T-helper 17 cell (primary cell): ENCODE data around the gene HLCS. TPM values are rescaled to one million over a fixed set of nuclear protein-coding genes. Genes with fewer than 3 reads are reported as not detected.
A peak's percentile ranks its signal among the peaks of the same experiment; 100 is the strongest.

Experiments used
- ATAC-seq: fragments of 150-1000 bp; cut with Tn5 transposase; 2 replicates; pipeline ENCODE4 v1.10.0; 2021; ENCODE audit warnings: mild to moderate bottlenecking, moderate library complexity
- DNase-seq, 3 donors: peaks; one replicate each; pipeline versions ENCODE4 v3.0.0 to v3.0.0-alpha.2; 2020 to 2021
- H3K9me3 ChIP-seq: one replicate; pipeline ENCODE4 v1.7.0; 2013; ENCODE audit warnings: low read length, mild to moderate bottlenecking; ENCODE audit not compliant: control insufficient read depth, poor library complexity, severe bottlenecking
- H3K27ac Mint-ChIP-seq: one replicate; pipeline ENCODE4 v1.8.0; 2022; ENCODE audit warnings: mild to moderate bottlenecking, moderate library complexity, mixed read lengths
- H3K27me3 Mint-ChIP-seq: one replicate; pipeline ENCODE4 v1.8.0; 2022; ENCODE audit warnings: mixed read lengths
- H3K36me3 Mint-ChIP-seq: one replicate; pipeline ENCODE4 v1.8.0; 2022; ENCODE audit warnings: low read depth, mixed read lengths
- H3K4me1 Mint-ChIP-seq: one replicate; pipeline ENCODE4 v1.8.0; 2022; ENCODE audit warnings: mild to moderate bottlenecking, mixed read lengths
- H3K4me3 Mint-ChIP-seq: one replicate; pipeline ENCODE4 v1.8.0; 2022; ENCODE audit warnings: mild to moderate bottlenecking, moderate library complexity, mixed read lengths
- total RNA-seq, 4 donors: library from RNA in 2 of 4; stranded (reverse) in 2 of 4; gene quantifications; one replicate each; pipeline ENCODE4 v1.2.3 and lab custom pipeline; 2022 to 2026

Gene HLCS
- total RNA-seq, 2 donors from 2014 or later = 14.4 to 16.3 TPM

- H3K27ac Mint-ChIP-seq = peak overlapping the region; percentile 67
- no peaks in the 10 kb centered on the region for H3K27me3 Mint-ChIP-seq
- ATAC-seq (no peak), DNase-seq (no peak)
- H3K36me3 Mint-ChIP-seq = peaks cover 4% of the 10 kb centered on the region
- H3K4me3 Mint-ChIP-seq = no peak overlapping the region
- no peaks in the 10 kb centered on the region for H3K9me3 ChIP-seq
- peaks cover 3% of the 10 kb centered on the region for H3K4me1 Mint-ChIP-seq
These were observed 36.8 kb downstream of the HLCS start for GRCh38 chr21:36929622-36930021.

- ATAC-seq = no peak
- H3K9me3 ChIP-seq = no peaks in the 10 kb centered on the region
- no peak overlapping the region for H3K4me3 Mint-ChIP-seq
- no peak for DNase-seq
- no peak overlapping the region for H3K27ac Mint-ChIP-seq
- no peaks in the 10 kb centered on the region for H3K27me3 Mint-ChIP-seq
- H3K36me3 Mint-ChIP-seq = peaks cover 4% of the 10 kb centered on the region
- peaks cover 3% of the 10 kb centered on the region for H3K4me1 Mint-ChIP-seq
These were observed 37.5 kb downstream of the HLCS start for GRCh38 chr21:36928960-36929359.

- Mint-ChIP-seq H3K27me3 (no peaks in the 10 kb centered on the region), H3K4me3 (no peak overlapping the region), H3K4me1 (peaks cover 7% of the 10 kb centered on the region), H3K27ac (no peak overlapping the region), H3K36me3 (peaks cover 2% of the 10 kb centered on the region)
- peak; percentile 27 to 61 (median 43) for DNase-seq
- ATAC-seq = peak; percentile 45
- no peaks in the 10 kb centered on the region for H3K9me3 ChIP-seq
These were observed 38.8 kb downstream of the HLCS start for GRCh38 chr21:36927719-36928117.

GRCh38 chr21:36926989-36927718 is 39.3 kb downstream of the HLCS start:
- no peak overlapping the region for H3K4me3 Mint-ChIP-seq
- H3K9me3 ChIP-seq = no peaks in the 10 kb centered on the region
- peaks cover 7% of the 10 kb centered on the region for H3K4me1 Mint-ChIP-seq
- no peak overlapping the region for H3K27ac Mint-ChIP-seq
- no peaks in the 10 kb centered on the region for H3K27me3 Mint-ChIP-seq
- peaks cover 2% of the 10 kb centered on the region for H3K36me3 Mint-ChIP-seq
- DNase-seq (no peak), ATAC-seq (no peak)

- Mint-ChIP-seq H3K27ac (no peak overlapping the region), H3K4me3 (peak overlapping the region; percentile 15), H3K4me1 (peaks cover 7% of the 10 kb centered on the region), H3K36me3 (no peaks in the 10 kb centered on the region), H3K27me3 (no peaks in the 10 kb centered on the region)
- DNase-seq (no peak), ATAC-seq (no peak)
- no peaks in the 10 kb centered on the region for H3K9me3 ChIP-seq
These were observed 43.2 kb downstream of the HLCS start for GRCh38 chr21:36923270-36923669.

- no peak overlapping the region for H3K27ac Mint-ChIP-seq
- peaks cover 7% of the 10 kb centered on the region for H3K4me1 Mint-ChIP-seq
- ATAC-seq = no peak
- H3K36me3 Mint-ChIP-seq = no peaks in the 10 kb centered on the region
- H3K9me3 ChIP-seq = no peaks in the 10 kb centered on the region
- H3K4me3 Mint-ChIP-seq = no peak overlapping the region
- DNase-seq = no peak
- no peaks in the 10 kb centered on the region for H3K27me3 Mint-ChIP-seq
These were observed 43.6 kb downstream of the HLCS start for GRCh38 chr21:36922861-36923260.

GRCh38 chr21:36918291-36918690 is 48.2 kb downstream of the HLCS start:
- no peaks in the 10 kb centered on the region for H3K27me3 Mint-ChIP-seq

GRCh38 chr21:36917471-36918158 is 48.9 kb downstream of the HLCS start:
- Mint-ChIP-seq H3K27me3 (no peaks in the 10 kb centered on the region), H3K27ac (no peak overlapping the region), H3K4me1 (peaks cover 9% of the 10 kb centered on the region), H3K4me3 (no peak overlapping the region), H3K36me3 (no peaks in the 10 kb centered on the region)
- H3K9me3 ChIP-seq = no peaks in the 10 kb centered on the region
- no peak for ATAC-seq
- DNase-seq = no peak

More at GRCh38 chr21:36918291-36918690, 48.2 kb downstream of the HLCS start:
- Mint-ChIP-seq H3K27ac (no peak overlapping the region), H3K4me1 (peaks cover 9% of the 10 kb centered on the region), H3K4me3 (no peak overlapping the region), H3K36me3 (no peaks in the 10 kb centered on the region)
- DNase-seq (no peak), ATAC-seq (no peak)
- H3K9me3 ChIP-seq = no peaks in the 10 kb centered on the region

GRCh38 chr21:36916718-36917117 is 49.8 kb downstream of the HLCS start:
- Mint-ChIP-seq H3K4me1 (peaks cover 12% of the 10 kb centered on the region), H3K36me3 (no peaks in the 10 kb centered on the region), H3K27ac (no peak overlapping the region), H3K4me3 (no peak overlapping the region), H3K27me3 (no peaks in the 10 kb centered on the region)
- DNase-seq (no peak), ATAC-seq (no peak)
- no peaks in the 10 kb centered on the region for H3K9me3 ChIP-seq

GRCh38 chr21:36915696-36916245 is 50.7 kb downstream of the HLCS start:
- ATAC-seq (no peak), DNase-seq (no peak)
- no peak overlapping the region for H3K4me3 Mint-ChIP-seq
- H3K36me3 Mint-ChIP-seq = no peaks in the 10 kb centered on the region
- no peaks in the 10 kb centered on the region for H3K27me3 Mint-ChIP-seq
- no peak overlapping the region for H3K27ac Mint-ChIP-seq
- H3K4me1 Mint-ChIP-seq = peaks cover 12% of the 10 kb centered on the region
- H3K9me3 ChIP-seq = no peaks in the 10 kb centered on the region

- H3K9me3 ChIP-seq = no peaks in the 10 kb centered on the region
- H3K4me3 Mint-ChIP-seq = no peak overlapping the region
- peaks cover 12% of the 10 kb centered on the region for H3K4me1 Mint-ChIP-seq
- no peaks in the 10 kb centered on the region for H3K27me3 Mint-ChIP-seq
- no peaks in the 10 kb centered on the region for H3K36me3 Mint-ChIP-seq
- ATAC-seq (no peak), DNase-seq (no peak)
- H3K27ac Mint-ChIP-seq = no peak overlapping the region
These were observed 51.3 kb downstream of the HLCS start for GRCh38 chr21:36915014-36915695.

- Mint-ChIP-seq H3K36me3 (no peaks in the 10 kb centered on the region), H3K4me3 (no peak overlapping the region), H3K27me3 (no peaks in the 10 kb centered on the region), H3K27ac (no peak overlapping the region), H3K4me1 (peaks cover 14% of the 10 kb centered on the region)
- DNase-seq (no peak), ATAC-seq (no peak)
- no peaks in the 10 kb centered on the region for H3K9me3 ChIP-seq
These were observed 52.0 kb downstream of the HLCS start for GRCh38 chr21:36914244-36915013.
